ENCODE results near the gene ZFC3H1.

ZFC3H1 gene

GRCh38 chr12:71708658-71709057 is 45.0 kb upstream of the ZFC3H1 start:
- TF ChIP-seq ESRRG (CRISPR knock-in tag; IDR thresholded peaks at IDR 0.05) (no peak), GLIS3 (CRISPR knock-in tag; IDR thresholded peaks at IDR 0.05) (no peak), POU6F1 (CRISPR knock-in tag; IDR thresholded peaks at IDR 0.05; ENCODE audit: borderline replicate concordance, low read depth) (no peak), ZFP30 (CRISPR knock-in tag; IDR thresholded peaks at IDR 0.05) (no peak), SNAI2 (CRISPR knock-in tag; IDR thresholded peaks at IDR 0.05) (no peak), BACH2 (CRISPR knock-in tag; IDR thresholded peaks at IDR 0.05; ENCODE audit: borderline replicate concordance) (no peak), TSHZ2 (CRISPR knock-in tag; IDR thresholded peaks at IDR 0.05) (no peak), CSDC2 (CRISPR knock-in tag; IDR thresholded peaks at IDR 0.05) (no peak), PATZ1 (CRISPR knock-in tag; IDR thresholded peaks at IDR 0.05; ENCODE audit: borderline replicate concordance) (no peak), ISL1 (CRISPR knock-in tag; IDR thresholded peaks at IDR 0.05) (no peak), ARNTL (CRISPR knock-in tag; IDR thresholded peaks at IDR 0.05; ENCODE audit: borderline replicate concordance, low read depth) (no peak), ZNF70 (CRISPR knock-in tag; IDR thresholded peaks at IDR 0.05) (no peak), ZNF8 (CRISPR knock-in tag; IDR thresholded peaks at IDR 0.05) (no peak), CSRNP3 (CRISPR knock-in tag; IDR thresholded peaks at IDR 0.05) (no peak), ZFP3 (CRISPR knock-in tag; IDR thresholded peaks at IDR 0.05) (no peak), PPARA (CRISPR knock-in tag; IDR thresholded peaks at IDR 0.05; ENCODE audit: borderline replicate concordance) (no peak)
- ATAC-seq, result no peak

GRCh38 chr12:71704920-71705319 is 41.3 kb upstream of the ZFC3H1 start:
- no peak for ATAC-seq
- TF ChIP-seq CREB5 (CRISPR knock-in tag; IDR thresholded peaks at IDR 0.05; ENCODE audit: low read depth), result no peak
- no peak for TF ChIP-seq POU6F1 (CRISPR knock-in tag; IDR thresholded peaks at IDR 0.05; ENCODE audit: borderline replicate concordance, low read depth)
- no peak for TF ChIP-seq ZFP3 (CRISPR knock-in tag; IDR thresholded peaks at IDR 0.05)
- TF ChIP-seq PATZ1 (CRISPR knock-in tag; IDR thresholded peaks at IDR 0.05; ENCODE audit: borderline replicate concordance), result no peak
- no peak for TF ChIP-seq TOX (CRISPR knock-in tag; IDR thresholded peaks at IDR 0.05; ENCODE audit: borderline replicate concordance)
- TF ChIP-seq ESRRG (CRISPR knock-in tag; IDR thresholded peaks at IDR 0.05), result no peak
- TF ChIP-seq PPARA (CRISPR knock-in tag; IDR thresholded peaks at IDR 0.05; ENCODE audit: borderline replicate concordance), result no peak
- TF ChIP-seq ZNF565 (CRISPR knock-in tag; conservative IDR thresholded peaks at IDR 0.05; ENCODE audit: low read depth), result no peak
- no peak for TF ChIP-seq BACH2 (CRISPR knock-in tag; IDR thresholded peaks at IDR 0.05; ENCODE audit: borderline replicate concordance)
- TF ChIP-seq RARB (CRISPR knock-in tag; IDR thresholded peaks at IDR 0.05), result no peak

Measured in SK-N-SH treated with all-trans-retinoic acid at 6 μM for 48 hours (cell line).